Motor neuron (in vitro differentiated cells): ENCODE data around the gene ACCS. TPM values are rescaled to one million over a fixed set of nuclear protein-coding genes. Genes with fewer than 3 reads are reported as not detected.

Experiments used
- ATAC-seq, 8 experiments: fragments of 200-7000 bp; cut with Tn5 transposase; replicated peaks in 6 of 8; 2 replicates each; pipeline ENCODE4 v1.8.0; 2021; ENCODE audit warnings: mild to moderate bottlenecking in 8 of 8, moderate library complexity in 8 of 8
- H3K27ac ChIP-seq, 2 donors: fragments of 250-450 bp; sonication (Bioruptor Pico); 2 replicates each; pipeline ENCODE4 v1.9.0; 2021; ENCODE audit warnings: antibody characterized with exemption in 2 of 2, mild to moderate bottlenecking in 2 of 2, moderate library complexity in 1 of 2
- H3K4me1 ChIP-seq, 2 donors: fragments of 250-450 bp; sonication (Bioruptor Pico); replicated peaks in 1 of 2; 2 replicates each; pipeline ENCODE4 v1.6.1; 2021; ENCODE audit warnings: antibody characterized with exemption in 2 of 2, mild to moderate bottlenecking in 2 of 2, moderate library complexity in 1 of 2
- H3K4me3 ChIP-seq, 5 donors: fragments of 250-450 bp; sonication (Bioruptor Pico); 2 replicates each; pipeline ENCODE4 v1.9.0; 2021; ENCODE audit warnings: antibody characterized with exemption in 5 of 5, mild to moderate bottlenecking in 5 of 5, moderate library complexity in 4 of 5
- WGBS, 10 experiments: fragments of 450-650 bp; shearing (Covaris generic); methylation state at CpG; one replicate each; pipeline ENCODE4 v1.0.0; 2022; 5-methylcytosine and 5-hydroxymethylcytosine counted together
- in situ Hi-C, 9 experiments: fragments of 400-800 bp; cut with MboI; loops; one replicate each; pipeline ENCODE4 v1.15.0; 2021; ENCODE audit warnings: low sequenced_read_pairs in 9 of 9, low pct_unique_long_range_greater_than_20kb in 2 of 9; ENCODE audit not compliant: unreplicated experiment in 9 of 9
- total RNA-seq, 8 experiments: library from RNA; unstranded; fragments of 300-600 nt; gene quantifications; 2 replicates each; pipeline versions ENCODE4 v1.2.3 to v1.2.4, GENCODE V29; 2022

The ACCS gene
- total RNA-seq, 8 experiments from 2014 or later: 0.75 to 28.9 (median 4.6) TPM; not detected in 1

DNA sequence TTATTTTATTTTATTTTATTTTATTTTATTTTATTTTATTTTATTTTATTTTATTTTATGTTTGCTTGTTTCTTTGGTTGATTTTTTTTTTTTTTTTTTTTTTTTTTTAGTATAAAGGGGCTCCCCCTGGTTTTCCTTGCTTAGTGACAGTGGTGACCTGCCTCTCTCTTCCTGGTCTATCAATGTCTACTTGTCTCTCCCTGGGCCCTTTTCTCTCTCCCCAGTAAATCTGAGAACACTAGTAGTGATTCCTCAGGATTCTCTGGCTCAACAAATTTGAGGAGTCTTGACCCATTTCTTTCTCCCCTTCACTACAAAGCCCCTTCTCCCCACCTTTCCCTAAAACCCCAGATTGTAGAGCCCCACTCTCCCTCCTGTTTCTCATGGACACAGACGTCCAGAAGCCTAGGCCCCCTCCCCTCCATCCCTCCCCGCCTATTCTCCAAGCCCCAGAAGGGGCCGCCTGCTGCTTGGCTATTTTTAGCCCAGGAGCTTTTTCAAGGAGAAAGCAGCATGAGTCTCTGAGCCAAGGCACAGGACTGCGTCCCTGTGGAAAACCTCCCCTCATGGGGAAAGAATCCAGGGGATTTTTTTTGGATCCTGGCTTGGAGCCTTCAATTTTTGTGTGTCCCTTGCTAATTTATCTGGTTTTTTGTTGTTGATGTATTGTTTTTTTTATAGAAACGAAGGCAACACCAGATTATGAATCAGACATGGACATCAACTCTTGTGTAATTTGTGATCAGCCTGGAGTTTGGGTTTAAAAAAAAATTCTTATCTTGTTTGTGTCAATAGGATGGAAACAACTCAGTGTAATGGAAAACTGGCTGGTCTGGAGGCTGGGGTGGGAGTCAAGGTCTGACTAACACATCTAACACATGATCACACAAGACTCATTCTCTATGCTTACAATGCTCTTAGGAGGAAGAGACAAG is 35.8 kb upstream of the ACCS start:
- peak; percentile 31 to 96 (median 88) for ATAC-seq
- in situ Hi-C loops: loop anchor here in 6 of 9 experiments (10.0 to 25.0 kb wide), 3 partner anchors 118 to 143 kb away; partner anchors contain the start of gene ALKBH3 (in 2 of the 6)
- peaks cover 11 to 13% of the 10 kb centered on the region in 2 donors for H3K4me1 ChIP-seq
- H3K27ac ChIP-seq: peak overlapping the region in 1 of 2 donors; percentile 41
- WGBS, 10 experiments: 0 to 40% (median 21%) methylated on average over 1 to 5 of the region's 5 CpGs; no CpG with 5 or more reads in 3 of the 10 experiments
- no peak overlapping the region for H3K4me3 ChIP-seq

DNA sequence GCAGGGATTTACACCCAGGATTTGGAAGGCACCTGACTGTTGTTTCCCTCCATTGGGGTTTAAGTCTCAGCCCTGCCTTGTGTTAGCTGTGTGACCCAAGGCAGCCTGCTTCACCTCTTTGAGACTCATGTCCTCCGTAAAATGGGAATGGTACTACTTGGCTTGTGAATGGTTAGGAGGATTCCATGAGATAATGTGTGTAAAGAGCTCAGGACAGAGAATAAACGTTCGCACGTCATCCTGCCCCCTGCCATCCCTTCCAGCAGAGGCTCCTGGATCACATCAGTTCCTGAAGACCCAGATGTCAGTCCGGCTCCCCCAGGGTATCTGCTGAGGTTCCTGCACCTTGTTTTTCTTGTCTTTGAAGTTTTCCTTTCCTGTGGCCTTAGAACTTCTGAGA is 35.1 kb upstream of the ACCS start:
- Histone ChIP-seq H3K4me1 (peaks cover 11 to 13% of the 10 kb centered on the region in 2 donors), H3K27ac (no peak overlapping the region), H3K4me3 (no peak overlapping the region)
- 0 to 100% (median 83%) methylated on average over 1 to 5 of the region's 5 CpGs; no CpG with 5 or more reads in 1 of the 10 experiments for WGBS, 10 experiments
- ATAC-seq: no peak
- in situ Hi-C loops: loop anchor here in 6 of 9 experiments (10.0 to 25.0 kb wide), 3 partner anchors 119 to 144 kb away; partner anchors contain the start of gene ALKBH3 (in 2 of the 6)

DNA sequence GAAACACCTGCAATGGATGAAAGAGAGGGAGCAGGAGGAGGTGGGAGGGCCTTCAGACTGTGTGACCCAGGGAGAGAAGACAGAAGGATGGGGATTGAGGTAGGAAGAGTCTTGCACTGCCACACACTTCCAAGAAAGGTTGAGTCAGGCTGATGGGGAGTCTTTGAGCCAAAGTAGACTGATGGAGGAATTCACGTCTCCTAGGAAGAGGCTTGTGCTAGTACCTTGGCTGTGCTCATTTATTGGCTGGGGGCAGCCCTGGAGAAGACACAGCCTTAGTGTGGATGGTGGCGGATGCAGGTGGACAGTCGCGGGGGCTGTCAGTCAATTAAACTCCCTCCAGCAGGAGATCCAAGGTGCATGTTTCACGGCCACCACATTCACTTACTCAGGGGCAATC is 34.5 kb upstream of the ACCS start:
- ATAC-seq: no peak
- 92 to 100% (median 93%) methylated on average over 2 to 4 of the region's 5 CpGs; no CpG with 5 or more reads in 6 of the 10 experiments for WGBS, 10 experiments
- Histone ChIP-seq H3K4me1 (peaks cover 11 to 13% of the 10 kb centered on the region in 2 donors), H3K27ac (no peak overlapping the region), H3K4me3 (no peak overlapping the region)
- in situ Hi-C loops: loop anchor here in 6 of 9 experiments (10.0 to 25.0 kb wide), 3 partner anchors 119 to 144 kb away; partner anchors contain the start of gene ALKBH3 (in 2 of the 6)

DNA sequence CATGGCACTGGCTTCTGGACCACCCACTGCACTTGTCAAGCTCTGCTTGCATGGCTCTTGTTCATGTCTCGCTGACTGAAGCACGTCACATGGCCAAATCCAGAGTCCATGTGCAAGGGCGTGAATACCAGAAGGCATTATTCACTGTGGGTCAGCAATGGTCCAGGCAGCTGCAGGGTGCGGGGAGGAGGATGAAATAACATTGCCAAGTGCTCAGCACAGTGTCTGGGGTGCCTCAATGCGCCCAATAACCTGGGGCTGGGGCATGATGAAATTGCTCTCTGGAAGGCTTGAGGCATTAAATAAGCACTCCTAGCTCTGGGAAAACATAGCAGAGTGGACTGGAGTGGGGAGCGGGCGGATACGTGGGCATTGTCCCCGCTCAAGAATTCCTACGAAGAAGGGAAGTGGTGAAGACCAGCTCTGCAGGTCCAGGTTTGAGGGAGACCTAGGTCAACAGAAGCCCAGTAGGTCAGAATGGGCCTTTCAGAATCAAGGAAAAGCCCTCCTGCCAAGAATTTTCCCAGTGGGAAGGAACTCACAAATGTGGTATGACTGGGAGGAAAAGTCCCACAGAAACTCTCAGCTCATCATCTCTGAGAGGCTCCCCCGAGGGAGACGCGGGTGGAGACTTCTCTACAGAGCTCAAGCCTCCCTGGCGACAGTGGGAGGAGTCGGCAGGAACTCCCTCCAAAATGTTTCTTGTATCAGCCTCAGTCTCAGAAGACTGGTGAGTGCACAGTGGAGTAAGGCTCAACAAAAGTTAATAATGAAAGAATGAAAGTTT is 33.6 kb upstream of the ACCS start:
- H3K4me3 ChIP-seq: no peak overlapping the region

DNA sequence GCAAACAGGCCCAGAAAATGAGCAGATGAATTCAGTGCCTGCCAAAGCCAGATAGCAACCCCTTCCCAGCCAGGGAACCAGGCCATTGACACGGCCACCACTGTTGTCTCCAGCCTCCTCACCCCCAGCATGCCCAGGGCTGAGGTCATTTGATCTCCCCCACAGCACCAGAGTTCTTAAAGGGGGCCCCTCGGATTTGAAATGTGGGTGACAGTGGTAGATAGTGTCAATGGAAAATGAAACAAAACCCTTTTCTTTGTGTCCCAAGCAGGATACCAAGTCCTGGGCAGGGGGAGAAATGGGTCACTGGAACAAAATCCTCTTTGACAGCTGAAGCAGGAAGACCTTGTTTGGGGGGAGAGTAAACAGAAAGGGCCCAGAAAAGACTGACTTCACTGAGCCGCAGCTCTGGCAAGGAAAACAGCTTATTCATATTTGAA is 32.6 kb upstream of the ACCS start:
- Histone ChIP-seq H3K4me3 (no peak overlapping the region), H3K4me1 (peaks cover 13 to 17% of the 10 kb centered on the region in 2 donors), H3K27ac (no peak overlapping the region)
- in situ Hi-C loops: loop anchor here in 6 of 9 experiments (10.0 to 25.0 kb wide), 3 partner anchors 121 to 146 kb away; partner anchors contain the start of gene ALKBH3 (in 2 of the 6)
- ATAC-seq: no peak
- WGBS, 10 experiments: 0 to 100% (median 53%) methylated on average over 1 of the region's 3 CpGs; no CpG with 5 or more reads in 4 of the 10 experiments

More for the DNA sequence above, 33.6 kb upstream of the ACCS start:
- peak in 2 of 8 experiments; percentile 13 to 68 for ATAC-seq
- WGBS, 10 experiments: 36 to 94% (median 65%) methylated on average over 2 to 10 of the region's 15 CpGs; no CpG with 5 or more reads in 1 of the 10 experiments
- in situ Hi-C loops: loop anchor here in 6 of 9 experiments (10.0 to 25.0 kb wide), 3 partner anchors 120 to 145 kb away; partner anchors contain the start of gene ALKBH3 (in 2 of the 6)
- H3K27ac ChIP-seq: no peak overlapping the region
- H3K4me1 ChIP-seq: peaks cover 13 to 17% of the 10 kb centered on the region in 2 donors

DNA sequence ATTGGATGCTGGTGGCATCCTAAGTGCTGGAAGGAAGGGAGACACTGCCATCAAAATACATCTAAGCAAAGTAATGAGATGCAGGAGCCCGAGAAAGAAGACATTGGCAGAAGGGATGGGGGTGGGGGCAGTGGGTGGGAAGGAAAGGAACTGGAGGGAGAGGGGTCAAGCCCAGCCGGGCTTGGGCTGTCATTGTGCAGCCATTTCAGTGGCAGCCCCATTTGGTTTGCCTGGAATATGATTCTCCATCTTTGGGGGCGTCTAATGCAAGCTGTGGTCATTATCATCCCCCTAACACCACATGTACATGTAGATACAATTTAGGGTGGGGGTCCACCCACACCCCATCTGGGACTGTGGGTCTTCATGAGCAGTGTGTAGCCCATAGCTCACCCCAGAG is 32.2 kb upstream of the ACCS start:
- 40 to 100% methylated on average over 1 of the region's 3 CpGs; no CpG with 5 or more reads in 8 of the 10 experiments for WGBS, 10 experiments
- Histone ChIP-seq H3K27ac (no peak overlapping the region), H3K4me1 (peaks cover 13 to 17% of the 10 kb centered on the region in 2 donors), H3K4me3 (no peak overlapping the region)
- in situ Hi-C loops: loop anchor here in 6 of 9 experiments (10.0 to 25.0 kb wide), 3 partner anchors 122 to 147 kb away; partner anchors contain the start of gene ALKBH3 (in 2 of the 6)
- ATAC-seq: no peak

DNA sequence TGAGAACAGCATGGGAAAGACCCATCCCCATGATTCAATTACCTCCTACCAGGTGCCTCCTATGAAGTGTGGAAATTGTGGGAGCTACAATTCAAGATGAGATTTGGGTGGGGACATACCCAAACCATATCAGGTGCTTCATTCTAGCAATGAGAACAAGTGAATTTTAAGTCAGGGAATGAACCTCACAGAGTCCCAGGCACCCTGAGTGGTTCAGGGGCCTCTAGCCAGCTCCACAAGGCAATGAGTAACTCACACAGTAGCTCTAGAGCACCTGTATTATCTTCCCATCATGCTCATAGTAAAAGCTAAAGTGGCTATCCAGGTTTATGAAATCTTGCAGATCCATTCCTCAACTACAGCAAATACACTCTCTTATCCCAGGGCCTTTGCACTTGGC is 31.4 kb upstream of the ACCS start:
- in situ Hi-C loops: loop anchor here in 6 of 9 experiments (10.0 to 25.0 kb wide), 3 partner anchors 122 to 147 kb away; partner anchors contain the start of gene ALKBH3 (in 2 of the 6)
- Histone ChIP-seq H3K4me1 (peaks cover 13 to 17% of the 10 kb centered on the region in 2 donors), H3K4me3 (no peak overlapping the region), H3K27ac (no peak overlapping the region)
- no peak for ATAC-seq

DNA sequence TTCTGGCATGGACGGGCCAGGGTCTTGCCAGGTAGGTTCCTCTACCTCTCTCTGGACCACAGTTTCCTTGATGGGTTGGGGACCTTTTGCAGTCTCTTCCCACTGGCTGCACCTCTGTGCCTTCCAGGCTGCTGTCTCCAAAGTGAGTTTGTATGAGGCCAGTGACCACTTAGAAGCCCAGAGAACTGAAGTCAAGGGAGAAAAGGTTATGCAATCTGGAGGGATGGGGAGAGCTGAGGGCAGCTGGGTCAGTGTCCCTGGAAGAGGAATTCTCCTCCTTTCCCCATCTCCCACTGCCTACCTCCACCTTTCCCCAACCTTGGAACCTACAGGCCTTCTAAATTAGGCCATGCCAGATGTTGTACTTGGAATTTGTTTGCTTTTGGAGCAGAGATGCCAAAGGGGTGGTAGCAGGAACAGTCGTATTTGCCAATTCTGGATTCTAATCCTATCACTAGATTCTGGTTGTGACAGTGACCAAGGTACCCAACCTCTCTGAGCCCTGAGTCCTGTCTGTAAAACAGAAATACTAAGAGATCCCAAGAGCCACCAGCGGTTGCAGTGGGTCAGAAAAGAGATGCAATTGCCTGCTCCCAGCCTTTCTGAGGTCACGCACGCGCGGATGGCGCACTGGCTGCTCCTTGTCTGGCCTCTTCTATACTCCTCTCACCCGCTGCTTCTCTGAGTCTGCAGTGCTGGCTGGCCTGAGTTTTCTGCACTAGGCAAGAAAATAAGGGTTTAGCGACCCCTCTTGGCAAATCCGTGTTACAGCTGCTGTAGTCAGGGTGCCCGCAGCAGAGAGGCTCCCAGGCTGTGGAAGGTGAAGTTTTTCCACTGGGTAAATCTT is 29.0 kb upstream of the ACCS start:
- no peak overlapping the region for H3K27ac ChIP-seq
- 0 to 80% (median 13%) methylated on average over 1 to 8 of the region's 12 CpGs; no CpG with 5 or more reads in 3 of the 10 experiments for whole genome bisulfite sequencing, 10 experiments
- ATAC-seq: peak; percentile 88 to 100 (median 99)
- in situ Hi-C loops: loop anchor here in 6 of 9 experiments (10.0 to 25.0 kb wide), 3 partner anchors 125 to 150 kb away; partner anchors contain the start of gene ALKBH3 (in 2 of the 6)
- H3K4me1 ChIP-seq: peaks cover 4% of the 10 kb centered on the region in 2 donors
- no peak overlapping the region for H3K4me3 ChIP-seq

DNA sequence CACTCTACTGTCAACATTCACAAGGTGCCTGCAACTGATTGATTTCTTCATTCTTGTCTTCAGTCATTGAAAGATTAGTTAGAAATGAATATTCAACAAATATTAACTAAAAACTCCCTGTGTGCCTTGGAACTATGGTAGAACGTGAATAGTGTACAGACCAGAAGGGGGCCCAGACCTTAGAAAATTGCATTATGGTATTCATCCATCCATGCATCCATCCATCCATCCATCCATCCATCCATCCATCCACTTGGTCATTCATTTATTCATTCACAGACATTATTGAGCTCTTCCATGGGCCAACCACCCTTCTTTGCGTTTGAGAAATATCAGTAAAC is 28.4 kb upstream of the ACCS start:
- Histone ChIP-seq H3K4me1 (peaks cover 4% of the 10 kb centered on the region in 2 donors), H3K4me3 (no peak overlapping the region), H3K27ac (no peak overlapping the region)
- peak in 6 of 8 experiments; percentile 6 to 42 (median 9) for ATAC-seq
- 80 to 100% (median 88%) methylated on average over 2 of the region's 2 CpGs; no CpG with 5 or more reads in 5 of the 10 experiments for WGBS, 10 experiments
- in situ Hi-C loops: loop anchor here in 6 of 9 experiments (10.0 to 25.0 kb wide), 3 partner anchors 125 to 150 kb away; partner anchors contain the start of gene ALKBH3 (in 2 of the 6)

DNA sequence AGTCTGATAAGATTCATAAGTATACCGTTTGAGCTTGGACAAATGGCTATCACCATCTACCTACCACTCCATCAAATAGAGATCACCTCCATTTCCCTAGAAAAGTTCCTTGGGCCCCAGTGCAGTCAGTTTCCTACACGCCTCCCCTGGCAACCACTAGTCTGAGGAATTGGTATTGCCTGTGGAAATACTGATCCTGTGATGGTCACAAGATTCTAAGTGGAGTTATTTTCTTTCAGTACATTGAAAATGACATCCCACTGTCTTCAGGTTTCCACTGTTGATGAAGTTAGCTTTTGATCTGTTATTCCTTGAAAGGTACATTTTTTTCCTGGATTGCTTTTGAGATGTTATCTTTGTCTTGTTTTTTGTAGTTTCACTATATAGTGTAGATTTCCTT is 22.9 kb upstream of the ACCS start:
- in situ Hi-C loops: loop anchor here in 7 of 9 experiments (10.0 to 25.0 kb wide), 3 partner anchors 131 to 158 kb away; partner anchors contain the start of gene ALKBH3 (in 4 of the 7)
- Histone ChIP-seq H3K4me3 (no peak overlapping the region), H3K4me1 (no peaks in the 10 kb centered on the region), H3K27ac (no peak overlapping the region)
- WGBS, 10 experiments: 26 to 83% (median 55%) methylated on average over 1 to 2 of the region's 2 CpGs; no CpG with 5 or more reads in 4 of the 10 experiments
- no peak for ATAC-seq

DNA sequence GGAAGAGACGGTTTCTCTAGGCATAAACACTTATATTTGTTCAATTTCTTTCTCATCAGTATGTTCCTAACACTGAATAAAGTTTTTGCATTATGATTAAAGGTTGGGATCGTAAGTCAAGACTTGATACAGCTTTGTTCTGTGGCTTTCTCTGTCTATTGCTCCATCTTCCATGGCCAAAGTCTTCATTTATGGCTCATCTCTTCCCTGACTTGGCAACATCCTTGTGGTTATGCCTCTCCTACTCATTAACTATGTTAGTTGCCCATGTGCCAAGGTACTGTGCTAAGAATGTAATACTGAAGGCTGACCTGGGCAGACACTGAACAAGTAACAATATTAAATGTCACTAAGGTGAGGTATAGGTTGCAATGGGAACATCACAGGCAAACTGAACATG is 19.9 kb upstream of the ACCS start:
- no peaks in the 10 kb centered on the region for H3K4me1 ChIP-seq
- in situ Hi-C loops: loop anchor here in 7 of 9 experiments (10.0 to 25.0 kb wide), 3 partner anchors 134 to 161 kb away; partner anchors contain the start of gene ALKBH3 (in 4 of the 7)
- WGBS, 10 experiments: 10 to 83% (median 67%) methylated on average over 1 to 2 of the region's 2 CpGs; no CpG with 5 or more reads in 3 of the 10 experiments
- no peak overlapping the region for H3K27ac ChIP-seq
- H3K4me3 ChIP-seq: no peak overlapping the region
- no peak for ATAC-seq
